Measurements from ENCODE around the gene RCAN2. TPM values are rescaled to one million over a fixed set of nuclear protein-coding genes. Genes with fewer than 3 reads are reported as not detected.

RCAN2 gene
- total and polyA plus RNA-seq, 2 donors: 2.0 to 5.9 TPM

GRCh38 chr6:46513533-46513932, 22.3 kb upstream of the RCAN2 start:
- Histone ChIP-seq H3K9me3 (ENCODE audit: control insufficient read depth in 2 of 2, insufficient read depth in 1 of 2, low read length in 1 of 2) (no peaks in the 10 kb centered on the region), H3K36me3 (ENCODE audit: control insufficient read depth in 2 of 2, insufficient read depth in 2 of 2, low read length in 1 of 2) (no peaks in the 10 kb centered on the region), H3K27ac (ENCODE audit: low read depth in 1 of 2, low read length in 1 of 2) (no peak overlapping the region), H3K4me3 (ENCODE audit: low read length in 2 of 2) (no peak overlapping the region), H3K27me3 (ENCODE audit: control insufficient read depth in 2 of 2, insufficient read depth in 1 of 2, low read length in 1 of 2) (no peaks in the 10 kb centered on the region), H3K4me1 (ENCODE audit: control insufficient read depth in 2 of 2, insufficient read depth in 2 of 2, low read length in 2 of 2) (no peaks in the 10 kb centered on the region)
- 96% methylated on average over 2 of the region's 2 CpGs for WGBS
- DNase-seq (ENCODE audit: low read depth in 6 of 9, low spot score in 9 of 9): no peak

DNA sequence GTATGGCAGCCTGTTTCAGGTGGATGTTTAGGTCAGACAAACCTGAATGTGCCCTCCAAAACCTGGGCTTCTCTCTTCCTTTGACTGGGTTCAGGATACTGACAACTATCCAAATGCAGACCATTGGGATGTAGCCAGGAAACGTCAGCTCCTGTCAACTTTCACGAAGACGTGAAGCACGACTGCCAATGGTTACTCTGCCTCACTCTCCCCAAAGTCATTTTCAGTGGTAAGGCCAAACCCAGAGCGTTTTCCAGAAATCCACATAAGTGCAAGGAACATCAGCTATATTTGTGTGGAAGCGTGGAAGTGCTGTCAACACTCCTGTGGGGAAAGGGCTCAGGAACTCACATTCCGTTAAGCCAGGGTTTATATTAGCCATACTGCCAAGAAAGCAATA, 20.1 kb upstream of the RCAN2 start:
- Histone ChIP-seq H3K9me3 (ENCODE audit: control insufficient read depth in 2 of 2, insufficient read depth in 1 of 2, low read length in 1 of 2) (no peaks in the 10 kb centered on the region), H3K4me1 (ENCODE audit: control insufficient read depth in 2 of 2, insufficient read depth in 2 of 2, low read length in 2 of 2) (no peaks in the 10 kb centered on the region), H3K36me3 (ENCODE audit: control insufficient read depth in 2 of 2, insufficient read depth in 2 of 2, low read length in 1 of 2) (no peaks in the 10 kb centered on the region), H3K27me3 (ENCODE audit: control insufficient read depth in 2 of 2, insufficient read depth in 1 of 2, low read length in 1 of 2) (no peaks in the 10 kb centered on the region), H3K27ac (ENCODE audit: low read depth in 1 of 2, low read length in 1 of 2) (no peak overlapping the region), H3K4me3 (ENCODE audit: low read length in 2 of 2) (no peak overlapping the region)
- WGBS: 97% methylated on average over 7 of the region's 7 CpGs
- no peak for DNase-seq (ENCODE audit: low read depth in 6 of 9, low spot score in 9 of 9)

DNA sequence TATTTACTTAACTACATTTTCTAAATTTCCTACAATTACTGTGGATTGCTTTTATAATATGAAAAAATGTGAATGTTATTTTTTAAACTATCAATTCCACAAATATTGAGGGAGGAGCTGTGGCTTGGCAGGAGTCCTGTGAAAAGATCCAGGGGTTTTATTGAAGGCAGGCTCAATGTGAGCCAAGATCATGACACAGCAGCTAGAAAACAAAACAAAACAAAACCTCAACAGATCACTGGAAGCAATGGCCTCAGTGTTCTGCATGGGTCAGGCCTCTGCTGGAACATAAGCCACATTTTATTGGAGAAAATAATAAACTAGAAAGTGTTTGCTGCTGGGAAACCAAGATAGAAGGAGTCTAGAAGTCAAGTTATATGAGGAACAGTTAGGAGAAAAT, 19.4 kb upstream of the RCAN2 start:
- H3K4me1 ChIP-seq (ENCODE audit: control insufficient read depth in 2 of 2, insufficient read depth in 2 of 2, low read length in 2 of 2): no peaks in the 10 kb centered on the region
- H3K27ac ChIP-seq (ENCODE audit: low read depth in 1 of 2, low read length in 1 of 2): no peak overlapping the region
- H3K9me3 ChIP-seq (ENCODE audit: control insufficient read depth in 2 of 2, insufficient read depth in 1 of 2, low read length in 1 of 2): no peaks in the 10 kb centered on the region
- no peak for DNase-seq (ENCODE audit: low read depth in 6 of 9, low spot score in 9 of 9)
- H3K4me3 ChIP-seq (ENCODE audit: low read length in 2 of 2): no peak overlapping the region
- no peaks in the 10 kb centered on the region for H3K27me3 ChIP-seq (ENCODE audit: control insufficient read depth in 2 of 2, insufficient read depth in 1 of 2, low read length in 1 of 2)
- no peaks in the 10 kb centered on the region for H3K36me3 ChIP-seq (ENCODE audit: control insufficient read depth in 2 of 2, insufficient read depth in 2 of 2, low read length in 1 of 2)

- DNase-seq (ENCODE audit: low read depth in 6 of 9, low spot score in 9 of 9): no peak
- H3K4me3 ChIP-seq (ENCODE audit: low read length in 2 of 2): no peak overlapping the region
- no peaks in the 10 kb centered on the region for H3K9me3 ChIP-seq (ENCODE audit: control insufficient read depth in 2 of 2, insufficient read depth in 1 of 2, low read length in 1 of 2)
- whole genome bisulfite sequencing: 95% methylated on average over 4 of the region's 4 CpGs
- H3K4me1 ChIP-seq (ENCODE audit: control insufficient read depth in 2 of 2, insufficient read depth in 2 of 2, low read length in 2 of 2): no peaks in the 10 kb centered on the region
- H3K36me3 ChIP-seq (ENCODE audit: control insufficient read depth in 2 of 2, insufficient read depth in 2 of 2, low read length in 1 of 2): no peaks in the 10 kb centered on the region
- no peaks in the 10 kb centered on the region for H3K27me3 ChIP-seq (ENCODE audit: control insufficient read depth in 2 of 2, insufficient read depth in 1 of 2, low read length in 1 of 2)
- no peak overlapping the region for H3K27ac ChIP-seq (ENCODE audit: low read depth in 1 of 2, low read length in 1 of 2)
These were observed 18.8 kb upstream of the RCAN2 start for GRCh38 chr6:46509981-46510510.

GRCh38 chr6:46509063-46509462, 17.8 kb upstream of the RCAN2 start:
- Histone ChIP-seq H3K4me1 (ENCODE audit: control insufficient read depth in 2 of 2, insufficient read depth in 2 of 2, low read length in 2 of 2) (no peaks in the 10 kb centered on the region), H3K36me3 (ENCODE audit: control insufficient read depth in 2 of 2, insufficient read depth in 2 of 2, low read length in 1 of 2) (no peaks in the 10 kb centered on the region), H3K27me3 (ENCODE audit: control insufficient read depth in 2 of 2, insufficient read depth in 1 of 2, low read length in 1 of 2) (no peaks in the 10 kb centered on the region), H3K27ac (ENCODE audit: low read depth in 1 of 2, low read length in 1 of 2) (no peak overlapping the region), H3K9me3 (ENCODE audit: control insufficient read depth in 2 of 2, insufficient read depth in 1 of 2, low read length in 1 of 2) (no peaks in the 10 kb centered on the region), H3K4me3 (ENCODE audit: low read length in 2 of 2) (no peak overlapping the region)
- 89% methylated on average over 4 of the region's 4 CpGs for WGBS
- no peak for DNase-seq (ENCODE audit: low read depth in 6 of 9, low spot score in 9 of 9)

DNA sequence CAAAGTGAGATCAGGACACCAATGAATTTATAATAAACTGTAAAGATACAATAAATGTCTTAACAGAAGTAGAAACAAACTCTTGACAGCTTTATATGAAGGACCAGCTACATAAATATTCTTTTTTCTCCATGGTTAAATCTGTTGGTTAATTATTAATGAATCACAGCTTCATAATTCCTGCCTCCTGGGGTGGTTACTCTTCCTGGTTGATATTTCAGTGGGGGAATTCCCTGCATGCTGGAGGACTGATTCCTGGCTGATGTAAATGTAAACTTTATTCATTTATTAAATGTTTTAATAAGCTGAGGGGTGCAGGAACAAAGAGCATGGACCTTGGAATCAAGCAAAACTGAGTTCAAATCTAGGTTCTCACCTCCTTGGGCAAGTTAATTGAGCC, 16.2 kb upstream of the RCAN2 start:
- DNase-seq (ENCODE audit: low read depth in 6 of 9, low spot score in 9 of 9): no peak
- Histone ChIP-seq H3K4me3 (ENCODE audit: low read length in 2 of 2) (no peak overlapping the region), H3K9me3 (ENCODE audit: control insufficient read depth in 2 of 2, insufficient read depth in 1 of 2, low read length in 1 of 2) (no peaks in the 10 kb centered on the region), H3K27me3 (ENCODE audit: control insufficient read depth in 2 of 2, insufficient read depth in 1 of 2, low read length in 1 of 2) (no peaks in the 10 kb centered on the region), H3K4me1 (ENCODE audit: control insufficient read depth in 2 of 2, insufficient read depth in 2 of 2, low read length in 2 of 2) (no peaks in the 10 kb centered on the region), H3K36me3 (ENCODE audit: control insufficient read depth in 2 of 2, insufficient read depth in 2 of 2, low read length in 1 of 2) (no peaks in the 10 kb centered on the region), H3K27ac (ENCODE audit: low read depth in 1 of 2, low read length in 1 of 2) (no peak overlapping the region)

GRCh38 chr6:46505693-46506512, 14.7 kb upstream of the RCAN2 start:
- Histone ChIP-seq H3K27me3 (ENCODE audit: control insufficient read depth in 2 of 2, insufficient read depth in 1 of 2, low read length in 1 of 2) (no peaks in the 10 kb centered on the region), H3K36me3 (ENCODE audit: control insufficient read depth in 2 of 2, insufficient read depth in 2 of 2, low read length in 1 of 2) (no peaks in the 10 kb centered on the region), H3K9me3 (ENCODE audit: control insufficient read depth in 2 of 2, insufficient read depth in 1 of 2, low read length in 1 of 2) (no peaks in the 10 kb centered on the region), H3K4me1 (ENCODE audit: control insufficient read depth in 2 of 2, insufficient read depth in 2 of 2, low read length in 2 of 2) (no peaks in the 10 kb centered on the region), H3K4me3 (ENCODE audit: low read length in 2 of 2) (no peak overlapping the region), H3K27ac (ENCODE audit: low read depth in 1 of 2, low read length in 1 of 2) (no peak overlapping the region)
- 93% methylated on average over 7 of the region's 7 CpGs for WGBS
- no peak for DNase-seq (ENCODE audit: low read depth in 6 of 9, low spot score in 9 of 9)

- DNase-seq (ENCODE audit: low read depth in 6 of 9, low spot score in 9 of 9): no peak
- Histone ChIP-seq H3K27me3 (ENCODE audit: control insufficient read depth in 2 of 2, insufficient read depth in 1 of 2, low read length in 1 of 2) (no peaks in the 10 kb centered on the region), H3K27ac (ENCODE audit: low read depth in 1 of 2, low read length in 1 of 2) (no peak overlapping the region), H3K4me1 (ENCODE audit: control insufficient read depth in 2 of 2, insufficient read depth in 2 of 2, low read length in 2 of 2) (no peaks in the 10 kb centered on the region), H3K36me3 (ENCODE audit: control insufficient read depth in 2 of 2, insufficient read depth in 2 of 2, low read length in 1 of 2) (no peaks in the 10 kb centered on the region), H3K9me3 (ENCODE audit: control insufficient read depth in 2 of 2, insufficient read depth in 1 of 2, low read length in 1 of 2) (no peaks in the 10 kb centered on the region), H3K4me3 (ENCODE audit: low read length in 2 of 2) (no peak overlapping the region)
These were observed 13.0 kb upstream of the RCAN2 start for GRCh38 chr6:46504242-46504641.

- 92% methylated on average over 2 of the region's 2 CpGs for WGBS
These were observed 11.4 kb upstream of the RCAN2 start for GRCh38 chr6:46502486-46503119.

More at GRCh38 chr6:46502486-46503119, 11.4 kb upstream of the RCAN2 start:
- no peak overlapping the region for H3K27ac ChIP-seq (ENCODE audit: low read depth in 1 of 2, low read length in 1 of 2)
- H3K27me3 ChIP-seq (ENCODE audit: control insufficient read depth in 2 of 2, insufficient read depth in 1 of 2, low read length in 1 of 2): no peaks in the 10 kb centered on the region
- no peaks in the 10 kb centered on the region for H3K4me1 ChIP-seq (ENCODE audit: control insufficient read depth in 2 of 2, insufficient read depth in 2 of 2, low read length in 2 of 2)
- no peaks in the 10 kb centered on the region for H3K9me3 ChIP-seq (ENCODE audit: control insufficient read depth in 2 of 2, insufficient read depth in 1 of 2, low read length in 1 of 2)
- no peak overlapping the region for H3K4me3 ChIP-seq (ENCODE audit: low read length in 2 of 2)
- no peak for DNase-seq (ENCODE audit: low read depth in 6 of 9, low spot score in 9 of 9)
- no peaks in the 10 kb centered on the region for H3K36me3 ChIP-seq (ENCODE audit: control insufficient read depth in 2 of 2, insufficient read depth in 2 of 2, low read length in 1 of 2)
